Colonic mucosa (tissue), 4 donors: Measurements from ENCODE around the gene NARS2. TPM values are rescaled to one million over a fixed set of nuclear protein-coding genes. Genes with fewer than 3 reads are reported as not detected.
"Not testable (repeated sequence)": the region's sequence is repeated elsewhere in the genome, so short reads cannot be mapped to it uniquely, and the experiment has no call there.

Experiments
- DNase-seq: peaks from one replicate; pipeline ENCODE4 v3.0.0-alpha.2; 2020
- H3K27ac ChIP-seq: fragments of 200-600 bp; one replicate; pipeline ENCODE4 v1.8.0; 2021
- H3K27me3 ChIP-seq: fragments of 200-600 bp; one replicate; pipeline ENCODE4 v1.8.0; 2021
- H3K36me3 ChIP-seq: fragments of 200-600 bp; one replicate; pipeline ENCODE4 v1.8.0; 2021
- H3K4me1 ChIP-seq: fragments of 200-600 bp; one replicate; pipeline ENCODE4 v1.8.0; 2021; ENCODE audit warnings: mild to moderate bottlenecking
- H3K4me3 ChIP-seq: fragments of 200-600 bp; one replicate; pipeline ENCODE4 v1.8.0; 2021
- H3K9ac ChIP-seq, 2 donors: one replicate each; pipeline ENCODE4 v1.7.0; 2013; ENCODE audit warnings: control low read depth in 2 of 2, low read depth in 2 of 2, low read length in 2 of 2
- H3K9me3 ChIP-seq: fragments of 200-600 bp; one replicate; pipeline ENCODE4 v1.8.0; 2021
- intact Hi-C: fragments of 100-400 bp; cut with DNase I; formaldehyde crosslinking; loops from one replicate; pipeline ENCODE4 v1.14.1; 2022
- total RNA-seq, 2 donors: library from RNA; stranded (reverse); fragmentation: NEBNext Ultra II Directional in 1 of 2; extraction: Animal tissue kit (Norgen Biotek cat#: 25700) in 1 of 2; gene quantifications; one replicate each; pipeline ENCODE4 v1.2.1, GENCODE V29; 2021
- TF ChIP-seq, protein P1 (sequence below): fragments of 200-600 bp; IDR thresholded peaks from one replicate; pipeline ENCODE4 v1.8.0; 2022; ENCODE audit warnings: antibody characterized with exemption, mild to moderate bottlenecking
- donor health status: healthy.
- donor health status: DM: no; HTN: no; CAD: no.
- donor health status: DM: no; HTN: no; CAD: no.

NARS2 gene
- total RNA-seq, 2 donors from 2014 or later: 15.0 to 23.7 TPM

DNA sequence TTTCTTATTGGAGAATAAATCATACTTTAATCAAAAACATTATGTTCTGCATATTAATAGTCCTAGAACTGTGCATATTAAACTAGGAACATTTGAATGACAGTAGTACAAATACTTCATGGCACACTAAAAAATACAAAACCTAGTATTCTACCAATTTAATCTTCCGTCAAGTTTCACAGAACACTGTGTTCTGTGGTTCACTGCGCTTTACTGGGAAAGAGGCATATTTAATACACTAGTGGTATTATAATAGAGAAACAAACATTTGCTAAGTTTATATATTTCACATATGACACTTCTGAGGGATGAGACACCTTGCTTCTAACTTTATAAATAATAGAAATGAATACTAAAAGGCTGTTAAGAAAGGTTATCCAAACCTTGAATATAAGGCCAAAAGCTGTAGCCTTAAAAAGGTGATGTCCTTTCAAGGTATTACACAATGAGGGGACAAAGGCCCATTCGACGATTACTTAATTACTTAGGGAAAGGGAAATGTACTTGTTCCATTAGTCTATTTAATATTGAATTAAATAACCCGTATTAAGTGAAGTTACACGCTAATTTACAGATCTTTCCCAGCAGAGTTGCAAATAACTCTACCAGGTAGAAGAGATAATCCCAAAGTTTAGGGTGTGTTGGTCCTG lies 48.0 kb downstream of the NARS2 start:
- Histone ChIP-seq H3K4me3 (no peak overlapping the region), H3K9ac (no peak overlapping the region), H3K4me1 (no peaks in the 10 kb centered on the region), H3K27ac (no peak overlapping the region), H3K27me3 (no peaks in the 10 kb centered on the region), H3K9me3 (no peaks in the 10 kb centered on the region), H3K36me3 (no peaks in the 10 kb centered on the region)
- TF ChIP-seq, protein P1, sequence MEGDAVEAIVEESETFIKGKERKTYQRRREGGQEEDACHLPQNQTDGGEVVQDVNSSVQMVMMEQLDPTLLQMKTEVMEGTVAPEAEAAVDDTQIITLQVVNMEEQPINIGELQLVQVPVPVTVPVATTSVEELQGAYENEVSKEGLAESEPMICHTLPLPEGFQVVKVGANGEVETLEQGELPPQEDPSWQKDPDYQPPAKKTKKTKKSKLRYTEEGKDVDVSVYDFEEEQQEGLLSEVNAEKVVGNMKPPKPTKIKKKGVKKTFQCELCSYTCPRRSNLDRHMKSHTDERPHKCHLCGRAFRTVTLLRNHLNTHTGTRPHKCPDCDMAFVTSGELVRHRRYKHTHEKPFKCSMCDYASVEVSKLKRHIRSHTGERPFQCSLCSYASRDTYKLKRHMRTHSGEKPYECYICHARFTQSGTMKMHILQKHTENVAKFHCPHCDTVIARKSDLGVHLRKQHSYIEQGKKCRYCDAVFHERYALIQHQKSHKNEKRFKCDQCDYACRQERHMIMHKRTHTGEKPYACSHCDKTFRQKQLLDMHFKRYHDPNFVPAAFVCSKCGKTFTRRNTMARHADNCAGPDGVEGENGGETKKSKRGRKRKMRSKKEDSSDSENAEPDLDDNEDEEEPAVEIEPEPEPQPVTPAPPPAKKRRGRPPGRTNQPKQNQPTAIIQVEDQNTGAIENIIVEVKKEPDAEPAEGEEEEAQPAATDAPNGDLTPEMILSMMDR: no peak
- no peak for DNase-seq
- intact Hi-C loops: no loop called here

DNA sequence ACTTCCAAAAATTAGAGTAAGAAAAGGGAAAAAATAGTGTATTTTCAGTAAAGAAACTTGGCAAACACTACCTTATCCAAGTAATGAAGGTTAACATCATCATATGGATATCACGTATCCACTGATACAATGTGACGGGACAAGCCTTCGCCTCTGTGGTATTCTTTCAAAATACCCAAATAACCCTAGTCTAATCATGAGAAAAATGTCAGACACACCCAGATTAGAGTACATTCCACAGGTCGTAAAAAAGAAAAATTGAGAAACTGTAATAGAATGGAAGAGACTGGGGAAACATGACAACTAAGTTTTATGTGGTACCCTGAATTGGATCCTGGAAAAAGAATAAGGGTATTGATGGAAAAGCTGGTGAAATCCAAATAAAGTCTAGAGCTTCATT lies 48.9 kb downstream of the NARS2 start:
- TF ChIP-seq, protein P1: no peak
- Histone ChIP-seq H3K4me3 (no peak overlapping the region), H3K4me1 (no peaks in the 10 kb centered on the region), H3K9ac (no peak overlapping the region), H3K27ac (no peak overlapping the region), H3K9me3 (no peaks in the 10 kb centered on the region), H3K36me3 (no peaks in the 10 kb centered on the region), H3K27me3 (no peaks in the 10 kb centered on the region)
- intact Hi-C loops: no loop called here
- no peak for DNase-seq

DNA sequence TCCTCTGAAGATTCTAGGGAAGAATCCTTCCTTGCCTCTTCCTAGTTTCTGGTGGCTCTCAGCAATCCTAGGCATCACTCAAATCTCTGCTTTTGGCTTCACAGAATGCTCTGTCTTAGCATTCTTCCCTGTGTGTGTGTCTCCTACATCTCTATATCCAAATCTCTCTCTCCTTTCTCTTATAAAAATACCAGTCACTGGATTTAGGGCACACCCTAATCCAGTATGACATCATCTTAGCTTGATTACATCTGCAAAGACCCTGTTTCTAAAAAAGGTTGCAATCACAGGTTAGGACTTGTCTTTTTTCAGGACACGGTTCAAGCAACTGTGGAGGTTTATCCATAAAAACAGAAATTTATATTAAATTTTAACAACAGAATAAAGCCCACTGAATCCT lies 54.4 kb downstream of the NARS2 start:
- TF ChIP-seq, protein P1: no peak

DNA sequence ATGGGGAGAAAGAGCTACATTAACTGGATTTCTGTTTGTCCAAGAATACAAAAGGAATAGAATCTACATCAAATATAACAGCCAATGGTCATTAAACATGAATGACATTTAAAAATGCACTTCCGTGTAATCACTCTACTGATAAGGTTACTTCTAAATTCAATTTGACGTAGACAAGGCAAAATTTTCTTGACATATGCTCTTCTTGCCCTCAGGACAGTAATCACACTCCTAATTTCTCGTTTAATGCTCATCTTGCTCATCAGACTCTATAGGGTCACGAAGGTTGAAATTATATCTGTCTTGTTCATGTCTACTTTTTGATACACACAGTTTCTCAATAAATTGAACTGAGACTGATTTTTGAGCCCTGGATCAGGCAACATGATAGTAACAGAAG lies 58.4 kb downstream of the NARS2 start:
- no peak for DNase-seq
- no peak overlapping the region for H3K27ac ChIP-seq
- no peaks in the 10 kb centered on the region for H3K27me3 ChIP-seq
- H3K36me3 ChIP-seq: no peaks in the 10 kb centered on the region
- TF ChIP-seq, protein P1: no peak
- no peaks in the 10 kb centered on the region for H3K9me3 ChIP-seq
- H3K4me1 ChIP-seq: no peaks in the 10 kb centered on the region
- intact Hi-C loops: no loop called here
- no peak overlapping the region for H3K4me3 ChIP-seq
- H3K9ac ChIP-seq: no peak overlapping the region

More for the DNA sequence above, 54.4 kb downstream of the NARS2 start:
- no peaks in the 10 kb centered on the region for H3K9me3 ChIP-seq
- DNase-seq: no peak
- no peak overlapping the region for H3K27ac ChIP-seq
- H3K36me3 ChIP-seq: no peaks in the 10 kb centered on the region
- no peaks in the 10 kb centered on the region for H3K4me1 ChIP-seq
- H3K9ac ChIP-seq: no peak overlapping the region
- H3K4me3 ChIP-seq: no peak overlapping the region
- intact Hi-C loops: no loop called here
- H3K27me3 ChIP-seq: no peaks in the 10 kb centered on the region

DNA sequence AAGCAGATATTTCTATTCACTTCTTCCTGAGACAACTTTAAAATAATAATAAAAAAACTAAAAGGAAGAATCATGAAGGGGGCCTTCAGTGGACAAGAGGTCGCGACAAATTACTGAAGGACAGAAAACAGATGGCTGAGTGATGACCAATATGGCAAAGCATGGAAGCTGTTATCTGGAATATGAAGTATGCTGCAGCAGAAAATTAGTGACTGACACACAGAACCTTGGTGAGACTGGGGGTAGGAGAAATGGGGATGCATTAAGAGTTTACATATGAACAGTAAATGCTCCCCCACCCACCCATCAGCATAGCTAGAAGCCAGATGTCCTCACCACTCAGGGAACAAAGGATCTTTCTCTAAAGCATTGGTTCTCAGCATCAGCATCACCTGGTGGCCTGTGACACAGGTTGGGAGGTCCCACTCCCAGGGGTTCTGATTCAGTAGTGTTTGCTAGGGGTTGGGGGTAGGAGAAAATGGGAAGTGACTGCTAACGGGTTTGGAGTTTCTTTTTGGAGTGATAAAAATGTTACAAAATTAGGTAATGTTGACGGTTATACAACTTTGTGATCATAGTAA lies 59.7 kb downstream of the NARS2 start:
- no peak for DNase-seq
- no peak overlapping the region for H3K4me3 ChIP-seq
- H3K9ac ChIP-seq: no peak overlapping the region
- intact Hi-C loops: no loop called here
- TF ChIP-seq, protein P1: no peak
- H3K4me1 ChIP-seq: no peaks in the 10 kb centered on the region
- no peaks in the 10 kb centered on the region for H3K36me3 ChIP-seq
- H3K27ac ChIP-seq: no peak overlapping the region
- no peaks in the 10 kb centered on the region for H3K9me3 ChIP-seq
- H3K27me3 ChIP-seq: no peaks in the 10 kb centered on the region

DNA sequence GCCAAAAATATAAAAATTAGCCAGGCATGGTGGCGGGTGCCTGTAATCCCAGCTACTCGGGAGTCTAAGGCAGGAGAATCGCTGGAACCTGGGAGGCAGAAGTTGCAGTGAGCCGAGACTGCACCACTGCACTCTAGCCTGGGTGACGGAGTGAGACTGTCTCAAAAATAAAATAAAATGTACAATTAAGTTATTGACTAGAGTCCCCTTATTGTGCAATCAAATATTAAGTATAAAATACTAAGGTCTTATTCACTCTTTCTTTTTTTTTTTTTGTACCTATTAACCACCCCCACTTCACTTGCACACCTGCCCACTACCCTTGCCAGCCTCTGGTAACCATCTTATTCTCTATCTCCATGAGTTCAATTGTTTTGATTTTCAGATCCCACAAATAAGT lies 61.6 kb downstream of the NARS2 start:
- DNase-seq, H3K4me3 ChIP-seq, H3K9me3 ChIP-seq, intact Hi-C loops, H3K27me3 ChIP-seq, H3K36me3 ChIP-seq, H3K4me1 ChIP-seq, H3K9ac ChIP-seq, H3K27ac ChIP-seq: not testable (repeated sequence)
